ENCODE measurements around the gene MAP3K1.
A peak's percentile ranks its signal among the peaks of the same experiment; 100 is the strongest.
"Not testable (repeated sequence)": the region's sequence is repeated elsewhere in the genome, so short reads cannot be mapped to it uniquely, and the experiment has no call there.

The MAP3K1 gene

GRCh38 chr5:56816546-56817081 lies 1.3 kb downstream of the MAP3K1 start:
- DNase-seq = peak; percentile 78

DNA sequence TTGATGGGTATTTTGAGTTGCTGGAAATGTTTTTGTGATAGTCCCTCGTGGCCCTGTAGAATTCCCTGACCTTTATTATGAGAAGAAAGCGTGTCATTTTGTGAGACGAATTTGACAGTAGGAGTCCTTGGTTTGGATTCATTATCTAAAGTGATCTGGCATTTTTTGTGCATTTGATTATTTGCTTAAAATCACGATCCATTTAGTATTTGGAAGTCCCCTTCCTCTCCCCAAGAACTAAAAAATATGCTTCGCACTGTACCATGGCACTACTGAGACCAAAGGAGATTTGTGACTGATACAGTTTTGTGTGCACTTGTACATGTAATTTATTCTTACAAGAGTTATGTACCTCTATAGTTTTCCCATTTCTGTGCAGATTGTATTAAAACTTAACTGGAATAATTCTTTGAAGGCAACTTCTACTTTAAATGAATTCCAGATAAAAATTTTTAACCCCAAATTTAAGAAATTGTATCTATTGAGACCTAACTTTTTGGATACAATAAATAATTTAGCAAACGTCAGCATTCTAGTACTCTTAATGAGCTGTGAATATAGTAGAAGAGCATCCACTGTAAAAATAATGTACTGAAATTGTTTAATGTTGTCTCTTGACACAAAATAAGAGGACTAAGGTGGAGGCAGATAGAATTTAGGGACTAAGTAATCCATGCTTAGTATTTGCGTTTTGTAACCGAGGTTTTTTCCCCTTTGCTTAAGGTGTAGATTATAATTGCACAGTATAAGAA lies 2.1 kb downstream of the MAP3K1 start:
- peak; percentile 47 for DNase-seq

- peak; percentile 43 for DNase-seq
These were observed 3.2 kb downstream of the MAP3K1 start for GRCh38 chr5:56818450-56819037.

- peak; percentile 45 for DNase-seq
These were observed 3.9 kb downstream of the MAP3K1 start for GRCh38 chr5:56819060-56819881.

- DNase-seq = not testable (repeated sequence)
These were observed 6.5 kb downstream of the MAP3K1 start for GRCh38 chr5:56821868-56822267.

GRCh38 chr5:56822981-56823380 lies 7.6 kb downstream of the MAP3K1 start:
- no peak for DNase-seq

- no peak for DNase-seq
These were observed 8.7 kb downstream of the MAP3K1 start for GRCh38 chr5:56824019-56824418.

DNA sequence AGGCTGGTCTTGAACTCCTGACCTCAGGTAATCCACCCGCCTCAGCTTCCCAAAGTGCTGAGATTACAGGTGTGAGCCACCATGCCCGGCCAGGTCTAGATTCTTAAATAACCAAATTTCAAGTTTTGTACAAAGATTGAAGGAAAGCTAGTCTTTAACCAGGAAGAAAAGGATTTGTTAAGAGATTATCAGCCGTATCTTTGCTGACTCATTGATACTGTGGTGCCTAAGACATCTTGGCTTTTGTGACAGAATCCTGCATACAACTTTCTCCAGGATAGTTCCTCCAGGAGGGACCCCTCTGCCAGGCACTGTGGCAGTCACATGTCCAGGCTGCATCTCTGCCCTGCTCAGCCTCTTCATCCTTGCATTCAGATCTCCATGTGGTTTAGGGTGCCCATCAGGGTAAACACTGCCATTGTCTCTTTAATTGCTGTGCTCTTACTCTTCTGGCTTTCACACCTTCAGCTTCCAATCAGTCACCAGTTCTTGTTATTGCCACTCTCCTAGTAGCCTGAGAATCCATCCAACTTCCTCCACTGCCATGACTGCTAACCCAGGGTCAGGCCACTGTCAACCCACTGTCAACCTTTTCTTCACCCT lies 10.0 kb downstream of the MAP3K1 start:
- no peak for DNase-seq

- peak; percentile 32 for DNase-seq
These were observed 11.7 kb downstream of the MAP3K1 start for GRCh38 chr5:56827049-56827448.

GRCh38 chr5:56827924-56828323 lies 12.6 kb downstream of the MAP3K1 start:
- no peak for DNase-seq

DNA sequence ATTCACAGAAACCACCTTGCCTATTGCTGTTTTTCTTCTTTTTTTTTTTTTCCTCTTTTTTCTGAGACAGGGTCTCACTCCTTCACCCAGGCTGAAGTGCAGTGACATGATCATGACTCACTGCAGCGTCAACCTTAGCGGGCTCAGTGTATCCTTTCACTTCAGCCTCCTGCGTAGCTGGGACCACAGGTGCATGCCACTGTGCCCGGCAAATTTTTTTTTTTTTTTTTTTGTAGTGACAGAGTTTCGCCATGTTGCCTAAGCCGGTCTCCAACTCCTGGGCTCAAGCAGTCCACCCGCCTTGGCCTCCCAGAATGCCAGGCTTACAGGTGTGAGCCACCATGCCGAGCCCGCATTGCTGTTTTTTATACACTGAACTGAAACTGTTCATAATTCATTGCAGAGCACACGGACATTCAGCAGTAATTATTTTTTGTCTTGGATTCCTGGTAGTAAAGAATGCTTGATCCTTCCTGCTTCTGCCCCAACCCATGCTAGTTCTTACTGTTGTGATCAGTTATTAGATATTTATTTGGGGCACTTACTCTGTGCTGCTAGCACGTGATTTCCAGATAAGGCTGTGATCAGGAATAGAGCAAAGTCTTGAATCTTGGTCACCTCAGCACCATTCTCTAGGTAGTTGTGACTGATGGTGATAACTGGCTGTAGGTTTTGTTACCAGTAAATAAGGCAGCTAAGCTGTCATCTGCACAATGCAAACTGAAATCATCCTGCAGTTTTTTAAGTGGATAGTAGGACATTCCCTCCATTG lies 14.0 kb downstream of the MAP3K1 start:
- peak; percentile 81 for DNase-seq

GRCh38 chr5:56831773-56832172 lies 16.4 kb downstream of the MAP3K1 start:
- no peak for DNase-seq

DNA sequence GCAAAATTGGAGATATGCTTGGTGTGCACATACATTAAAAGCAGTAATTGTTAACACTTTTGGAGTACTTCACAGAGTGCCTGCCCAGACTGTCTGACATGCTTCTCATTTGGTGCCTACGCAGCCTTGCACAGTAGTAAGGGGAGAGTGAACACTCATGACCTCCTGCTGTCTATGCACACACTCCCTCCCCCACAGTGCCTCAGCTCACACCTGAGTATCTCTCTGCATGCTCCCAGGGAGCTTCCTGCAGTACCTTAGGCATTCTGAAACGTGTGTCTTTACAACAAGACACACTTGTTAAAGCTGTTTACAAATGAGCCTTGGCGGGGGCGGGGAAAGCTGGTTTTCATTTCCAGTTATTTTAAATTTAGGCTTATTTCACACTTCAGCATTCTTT lies 18.0 kb downstream of the MAP3K1 start:
- no peak for DNase-seq

DNA sequence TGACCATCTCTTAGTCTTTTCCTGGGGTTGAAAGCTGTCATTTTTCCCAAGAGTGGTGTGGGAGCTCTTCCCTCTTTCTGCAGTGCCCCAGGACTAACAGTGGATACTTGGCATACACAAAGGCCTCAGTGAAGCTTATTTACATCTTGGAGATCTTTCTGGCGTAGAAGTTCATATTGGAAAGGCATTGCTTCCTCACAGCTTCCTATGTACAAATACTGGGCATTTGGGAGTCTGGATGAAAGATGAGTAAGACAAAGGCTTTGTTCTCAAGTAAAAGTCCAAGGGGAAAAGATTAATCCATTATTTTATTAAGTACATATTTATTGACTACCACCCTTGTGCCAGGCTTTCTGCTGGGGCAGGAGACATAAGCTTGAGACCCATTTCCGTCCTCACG lies 22.0 kb downstream of the MAP3K1 start:
- DNase-seq = no peak

- DNase-seq = no peak
These were observed 22.6 kb downstream of the MAP3K1 start for GRCh38 chr5:56837956-56838355.

GRCh38 chr5:56838409-56839039 lies 23.2 kb downstream of the MAP3K1 start:
- peak; percentile 61 for DNase-seq

GRCh38 chr5:56839062-56839461 lies 23.7 kb downstream of the MAP3K1 start:
- DNase-seq = no peak

- peak; percentile 68 for DNase-seq
These were observed 25.2 kb downstream of the MAP3K1 start for GRCh38 chr5:56840597-56840996.

GRCh38 chr5:56845277-56845676 lies 29.9 kb downstream of the MAP3K1 start:
- no peak for DNase-seq

- DNase-seq = no peak
These were observed 30.6 kb downstream of the MAP3K1 start for GRCh38 chr5:56845904-56846480.

- no peak for DNase-seq
These were observed 32.9 kb downstream of the MAP3K1 start for GRCh38 chr5:56848206-56848605.
